Common myeloid progenitor, CD34-positive (primary cell): ENCODE data around the gene SLC1A2.

Experiments
- CTCF ChIA-PET: fragments of 350-600 bp; sonication (Branson Sonifier 250); formaldehyde crosslinking; loops from one replicate; lab custom pipeline; 2021; ENCODE audit warnings: antibody characterized with exemption; lab: Charles Lee
- POLR2A ChIA-PET: fragments of 350-600 bp; sonication (Branson Sonifier 250); formaldehyde crosslinking; loops from one replicate; lab custom pipeline; 2021; ENCODE audit warnings: antibody characterized with exemption; lab: Charles Lee
- DNase-seq, 3 donors: peaks; one replicate each; pipeline versions ENCODE4 v3.0.0 to v3.0.0-alpha.2; 2013
- H3K27ac ChIP-seq, 2 experiments: 1 replicate in 1 of 2; 2 replicates in 1 of 2; pipeline ENCODE4 v1.7.0; 2013; ENCODE audit warnings: inconsistent platforms in 2 of 2, low read length in 2 of 2, mild to moderate bottlenecking in 2 of 2, low read depth in 1 of 2, moderate library complexity in 1 of 2; ENCODE audit not compliant: severe bottlenecking in 2 of 2, insufficient read depth in 1 of 2, poor library complexity in 1 of 2
- H3K27me3 ChIP-seq, 5 experiments: replicated peaks in 2 of 5; 1 replicate in 3 of 5; 2 replicates in 2 of 5; pipeline versions ENCODE4 v1.6.1 to v1.7.0; 2013; ENCODE audit warnings: low read length in 4 of 5, mild to moderate bottlenecking in 2 of 5, moderate library complexity in 2 of 5, inconsistent platforms in 1 of 5; ENCODE audit not compliant: insufficient read depth in 5 of 5, control insufficient read depth in 4 of 5
- H3K36me3 ChIP-seq, 4 experiments: 1 replicate in 2 of 4; 2 replicates in 2 of 4; pipeline versions ENCODE4 v1.6.1 to v1.7.0; 2013; ENCODE audit warnings: low read length in 3 of 4, control low read depth in 1 of 4, mild to moderate bottlenecking in 1 of 4; ENCODE audit not compliant: control insufficient read depth in 4 of 4, insufficient read depth in 4 of 4
- H3K4me1 ChIP-seq, 4 experiments: 1 replicate in 3 of 4; 2 replicates in 1 of 4; pipeline versions ENCODE4 v1.6.1 to v1.7.1; 2013; ENCODE audit warnings: low read length in 3 of 4, mild to moderate bottlenecking in 3 of 4, control low read depth in 1 of 4, inconsistent platforms in 1 of 4, moderate library complexity in 1 of 4; ENCODE audit not compliant: control insufficient read depth in 4 of 4, insufficient read depth in 4 of 4; ENCODE audit errors: control extremely low read depth in 1 of 4
- H3K4me3 ChIP-seq, 7 experiments: 1 replicate in 4 of 7; 2 replicates in 3 of 7; pipeline versions ENCODE4 v1.5.1 to v1.7.0; 2013; ENCODE audit warnings: mild to moderate bottlenecking in 7 of 7, low read length in 6 of 7, moderate library complexity in 6 of 7, inconsistent platforms in 2 of 7, low read depth in 2 of 7, control low read depth in 1 of 7; ENCODE audit not compliant: insufficient read depth in 4 of 7, control insufficient read depth in 1 of 7; ENCODE audit errors: extremely low read depth in 1 of 7
- H3K9me3 ChIP-seq, 5 experiments: 1 replicate in 4 of 5; 2 replicates in 1 of 5; pipeline versions ENCODE4 v1.6.1 to v1.7.1; 2013; ENCODE audit warnings: low read length in 4 of 5, mild to moderate bottlenecking in 2 of 5, inconsistent platforms in 1 of 5, low read depth in 1 of 5, moderate library complexity in 1 of 5; ENCODE audit not compliant: control insufficient read depth in 4 of 5, insufficient read depth in 2 of 5; ENCODE audit errors: control extremely low read depth in 1 of 5
- WGBS: methylation state at CpG from one replicate; pipeline ENCODE4 v1.1.5; 2013; ENCODE audit not compliant: insufficient coverage; 5-methylcytosine and 5-hydroxymethylcytosine counted together

The SLC1A2 gene

GRCh38 chr11:35282221-35282882, 137.0 kb downstream of the SLC1A2 start:
- DNase-seq = peak in 2 of 3 donors; percentile 31 to 42
- CTCF ChIA-PET = interaction anchor here (0.9 to 3.9 kb wide), 3 partner anchors 13 to 23 kb away, joined by 3 to 20 read pairs (median 7); no protein-coding TSS in a partner anchor
- Histone ChIP-seq H3K4me1 (peaks cover 0 to 6% (median under 1%) of the 10 kb centered on the region in 4 experiments), H3K4me3 (no peak overlapping the region), H3K27me3 (no peaks in the 10 kb centered on the region), H3K9me3 (no peaks in the 10 kb centered on the region), H3K27ac (no peak overlapping the region), H3K36me3 (no peaks in the 10 kb centered on the region)
- 100% methylated on average over 1 of the region's 2 CpGs for WGBS
- POLR2A ChIA-PET = interaction anchor here (0.6 kb wide), 1 partner anchor 15 kb away, joined by 4 read pairs; no protein-coding TSS in a partner anchor

GRCh38 chr11:35281169-35281688, 138.1 kb downstream of the SLC1A2 start:
- Histone ChIP-seq H3K9me3 (no peaks in the 10 kb centered on the region), H3K4me1 (peaks cover 0 to 6% (median under 1%) of the 10 kb centered on the region in 4 experiments), H3K27me3 (no peaks in the 10 kb centered on the region), H3K4me3 (no peak overlapping the region), H3K27ac (no peak overlapping the region), H3K36me3 (no peaks in the 10 kb centered on the region)
- CTCF ChIA-PET = interaction anchor here (0.6 to 3.9 kb wide), 4 partner anchors 14 to 42 kb away, joined by 3 to 20 read pairs (median 5); no protein-coding TSS in a partner anchor
- WGBS = 94% methylated on average over 3 of the region's 5 CpGs
- POLR2A ChIA-PET = no interaction called here
- DNase-seq = no peak

GRCh38 chr11:35280727-35281126, 138.6 kb downstream of the SLC1A2 start:
- 100% methylated on average over 4 of the region's 7 CpGs for WGBS
- Histone ChIP-seq H3K36me3 (no peaks in the 10 kb centered on the region), H3K4me3 (no peak overlapping the region), H3K27ac (no peak overlapping the region), H3K9me3 (no peaks in the 10 kb centered on the region), H3K4me1 (peaks cover 0 to 7% (median 1%) of the 10 kb centered on the region in 4 experiments), H3K27me3 (no peaks in the 10 kb centered on the region)
- POLR2A ChIA-PET = no interaction called here
- DNase-seq = no peak
- CTCF ChIA-PET = interaction anchor here (0.6 to 3.9 kb wide), 3 partner anchors 13 to 42 kb away, joined by 3 to 20 read pairs (median 7); no protein-coding TSS in a partner anchor

GRCh38 chr11:35277827-35278226, 141.5 kb downstream of the SLC1A2 start:
- Histone ChIP-seq H3K4me3 (no peak overlapping the region), H3K27ac (no peak overlapping the region), H3K27me3 (no peaks in the 10 kb centered on the region), H3K4me1 (peaks cover 1 to 28% (median 13%) of the 10 kb centered on the region in 4 experiments), H3K36me3 (no peaks in the 10 kb centered on the region), H3K9me3 (no peaks in the 10 kb centered on the region)
- DNase-seq = no peak
- ChIA-PET POLR2A (no interaction called here), CTCF (interaction anchor here (1.2 kb wide), 1 partner anchor 10 kb away, joined by 4 read pairs; no protein-coding TSS in a partner anchor)
- WGBS = 91% methylated on average over 2 of the region's 2 CpGs

GRCh38 chr11:35276396-35277145, 142.8 kb downstream of the SLC1A2 start:
- Histone ChIP-seq H3K9me3 (no peaks in the 10 kb centered on the region), H3K36me3 (no peaks in the 10 kb centered on the region), H3K4me3 (no peak overlapping the region), H3K27me3 (no peaks in the 10 kb centered on the region), H3K27ac (no peak overlapping the region), H3K4me1 (peaks cover 6 to 35% (median 22%) of the 10 kb centered on the region in 4 experiments)
- CTCF ChIA-PET = interaction anchor here (0.8 to 1.3 kb wide), 2 partner anchors 29 to 59 kb away, joined by 3 to 4 read pairs; no protein-coding TSS in a partner anchor
- POLR2A ChIA-PET = no interaction called here
- peak in 1 of 3 donors; percentile 13 for DNase-seq
- WGBS = 100% methylated on average over 2 of the region's 2 CpGs

GRCh38 chr11:35275786-35276170, 143.6 kb downstream of the SLC1A2 start:
- WGBS = 100% methylated on average over 1 of the region's 1 CpG
- CTCF ChIA-PET = interaction anchor here (0.7 to 1.3 kb wide), 3 partner anchors 30 to 217 kb away, joined by 3 to 4 read pairs (median 3); no protein-coding TSS in a partner anchor
- POLR2A ChIA-PET = no interaction called here
- peaks cover 6 to 36% (median 22%) of the 10 kb centered on the region in 4 experiments for H3K4me1 ChIP-seq
- H3K9me3 ChIP-seq = no peaks in the 10 kb centered on the region
- DNase-seq = no peak
- H3K27ac ChIP-seq = no peak overlapping the region
- H3K4me3 ChIP-seq = no peak overlapping the region
- H3K27me3 ChIP-seq = no peaks in the 10 kb centered on the region
- H3K36me3 ChIP-seq = no peaks in the 10 kb centered on the region
